Measurements from ENCODE around the gene CIT. TPM values are rescaled to one million over a fixed set of nuclear protein-coding genes. Genes with fewer than 3 reads are reported as not detected.

The CIT gene
- total RNA-seq, 1 donor from 2014 or later: 85.9 TPM

- Mint-ChIP-seq H3K27me3 (ENCODE audit: low read depth) (no peaks in the 10 kb centered on the region), H3K36me3 (ENCODE audit: low read depth) (peaks cover 60% of the 10 kb centered on the region), H3K4me3 (no peak overlapping the region), H3K4me1 (no peaks in the 10 kb centered on the region), H3K27ac (ENCODE audit: unreplicated experiment) (no peak overlapping the region), H3K9me3 (peaks cover 23% of the 10 kb centered on the region)
- no peak for TF ChIP-seq CTCF (conservative IDR thresholded peaks at IDR 0.05)
- no peak for DNase-seq (ENCODE audit: low read depth, low spot score)
Measured at GRCh38 chr12:119744900-119745606, 132.1 kb downstream of the CIT start.

GRCh38 chr12:119742700-119743099 is 134.4 kb downstream of the CIT start:
- H3K4me3 Mint-ChIP-seq: no peak overlapping the region
- no peaks in the 10 kb centered on the region for H3K27me3 Mint-ChIP-seq (ENCODE audit: low read depth)
- TF ChIP-seq CTCF (conservative IDR thresholded peaks at IDR 0.05): no peak
- peaks cover 60% of the 10 kb centered on the region for H3K36me3 Mint-ChIP-seq (ENCODE audit: low read depth)
- H3K4me1 Mint-ChIP-seq: no peaks in the 10 kb centered on the region
- H3K9me3 Mint-ChIP-seq: peaks cover 23% of the 10 kb centered on the region
- H3K27ac Mint-ChIP-seq (ENCODE audit: unreplicated experiment): no peak overlapping the region
- no peak for DNase-seq (ENCODE audit: low read depth, low spot score)

- DNase-seq (ENCODE audit: low read depth, low spot score): no peak
- Mint-ChIP-seq H3K4me3 (no peak overlapping the region), H3K27ac (ENCODE audit: unreplicated experiment) (no peak overlapping the region), H3K27me3 (ENCODE audit: low read depth) (no peaks in the 10 kb centered on the region), H3K9me3 (peaks cover 14% of the 10 kb centered on the region), H3K4me1 (no peaks in the 10 kb centered on the region), H3K36me3 (ENCODE audit: low read depth) (peaks cover 48% of the 10 kb centered on the region)
- no peak for TF ChIP-seq CTCF (conservative IDR thresholded peaks at IDR 0.05)
Measured at GRCh38 chr12:119740830-119741229, 136.3 kb downstream of the CIT start.

GRCh38 chr12:119735079-119735478 is 142.0 kb downstream of the CIT start:
- DNase-seq (ENCODE audit: low read depth, low spot score): no peak
- H3K27me3 Mint-ChIP-seq (ENCODE audit: low read depth): no peaks in the 10 kb centered on the region
- TF ChIP-seq CTCF (conservative IDR thresholded peaks at IDR 0.05): no peak
- no peaks in the 10 kb centered on the region for H3K4me1 Mint-ChIP-seq
- no peaks in the 10 kb centered on the region for H3K9me3 Mint-ChIP-seq
- no peak overlapping the region for H3K27ac Mint-ChIP-seq (ENCODE audit: unreplicated experiment)
- peaks cover 20% of the 10 kb centered on the region for H3K36me3 Mint-ChIP-seq (ENCODE audit: low read depth)
- no peak overlapping the region for H3K4me3 Mint-ChIP-seq

GRCh38 chr12:119730381-119730780 is 146.7 kb downstream of the CIT start:
- DNase-seq (ENCODE audit: low read depth, low spot score): no peak
- Mint-ChIP-seq H3K27me3 (ENCODE audit: low read depth) (no peaks in the 10 kb centered on the region), H3K4me1 (peaks cover 3% of the 10 kb centered on the region), H3K4me3 (no peak overlapping the region), H3K36me3 (ENCODE audit: low read depth) (peaks cover 12% of the 10 kb centered on the region), H3K9me3 (no peaks in the 10 kb centered on the region), H3K27ac (ENCODE audit: unreplicated experiment) (no peak overlapping the region)
- no peak for TF ChIP-seq CTCF (conservative IDR thresholded peaks at IDR 0.05)

Data from neural crest cell (in vitro differentiated cells).